Brain pericyte (primary cell): ENCODE results near the gene NSUN2.

Experiments used
- DNase-seq: peaks from one replicate; pipeline ENCODE4 v3.0.0-alpha.2; 2012; ENCODE audit warnings: low read depth, low spot score

The NSUN2 gene

GRCh38 chr5:6604341-6604740 is 28.5 kb downstream of the NSUN2 start:
- DNase-seq = no peak

DNA sequence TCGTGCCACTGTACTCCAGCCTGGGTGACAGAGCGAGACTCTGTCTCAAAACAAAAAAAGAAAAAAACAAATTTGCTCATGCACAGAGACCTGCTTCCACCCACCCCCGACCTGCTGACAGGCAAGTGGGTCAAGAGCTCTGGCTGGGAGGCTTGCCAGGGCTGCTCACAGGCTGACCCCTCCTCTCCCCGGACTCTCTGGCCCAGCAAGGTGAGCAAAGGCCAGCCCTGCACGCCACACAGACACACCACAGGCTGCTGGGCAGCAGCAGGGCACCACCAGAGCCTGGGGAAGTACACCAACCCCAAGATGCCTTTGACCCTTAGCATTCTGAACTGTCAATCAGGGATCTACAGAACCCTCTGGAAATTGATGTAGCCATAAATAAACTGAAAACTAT is 29.2 kb downstream of the NSUN2 start:
- no peak for DNase-seq

DNA sequence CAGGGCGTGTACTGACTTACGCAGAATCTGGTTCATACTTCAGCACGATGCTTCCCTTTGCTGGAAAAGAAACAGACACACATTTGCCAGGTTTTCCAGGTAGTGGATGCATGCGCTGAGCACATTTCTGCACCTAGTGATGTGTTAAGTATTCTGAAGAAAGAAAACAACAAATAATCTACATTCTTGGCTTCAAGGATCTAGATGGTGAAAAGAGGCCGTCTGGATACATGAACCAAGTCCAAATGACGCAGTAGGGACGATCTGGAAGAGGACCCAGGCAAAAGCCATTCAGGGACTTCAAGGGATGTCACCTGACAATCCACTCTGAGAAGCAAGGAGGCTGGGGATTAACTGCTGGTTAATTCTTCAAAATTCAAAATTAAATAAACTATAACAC is 30.4 kb downstream of the NSUN2 start:
- DNase-seq = no peak

DNA sequence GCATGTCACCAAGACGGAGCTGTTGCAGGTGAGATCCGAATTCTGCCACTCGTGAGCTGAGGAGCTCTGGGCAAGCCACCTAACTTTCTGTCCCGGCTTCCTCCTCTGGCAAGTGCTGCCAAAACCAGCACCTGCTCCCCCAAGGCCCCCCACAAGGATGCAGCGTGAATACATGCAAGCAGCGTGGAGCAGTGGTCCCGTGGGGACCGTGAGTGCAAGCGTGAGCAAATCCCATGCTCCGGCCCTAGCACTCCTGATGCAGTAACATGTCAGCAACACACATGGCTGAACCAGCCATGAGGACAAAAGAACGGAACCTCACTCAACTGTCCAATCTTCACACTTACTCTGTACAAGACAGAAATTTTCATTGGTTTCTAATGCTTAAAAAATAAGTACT is 31.0 kb downstream of the NSUN2 start:
- no peak for DNase-seq

- DNase-seq = no peak
Observed at GRCh38 chr5:6601271-6601670, 31.6 kb downstream of the NSUN2 start.

- no peak for DNase-seq
Observed at GRCh38 chr5:6599739-6600138, 33.1 kb downstream of the NSUN2 start.

DNA sequence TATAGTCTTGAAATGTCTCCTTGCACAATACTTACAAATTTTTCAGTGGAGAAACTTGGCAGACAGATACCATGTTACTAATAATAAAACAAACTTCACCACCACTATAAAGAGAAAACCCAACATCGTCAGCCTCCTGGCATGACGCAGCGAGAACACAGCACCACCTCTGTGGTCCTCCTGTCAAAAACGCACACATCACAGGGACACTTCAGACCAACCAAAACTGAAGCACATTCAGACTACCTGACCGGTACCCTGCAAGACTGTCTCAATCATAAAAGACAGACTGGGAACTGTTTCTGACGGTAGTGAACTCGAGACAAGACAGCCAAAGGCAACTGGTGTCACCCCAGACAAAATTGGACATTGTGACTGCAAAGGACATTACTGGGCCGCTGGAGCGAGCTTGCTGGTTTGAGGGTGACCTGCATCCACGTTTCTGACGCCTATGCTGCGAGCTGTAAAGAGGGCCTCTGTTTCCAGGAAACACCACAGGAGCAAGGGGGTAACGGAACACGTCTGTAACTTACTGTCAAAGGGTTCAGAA is 34.4 kb downstream of the NSUN2 start:
- no peak for DNase-seq

DNA sequence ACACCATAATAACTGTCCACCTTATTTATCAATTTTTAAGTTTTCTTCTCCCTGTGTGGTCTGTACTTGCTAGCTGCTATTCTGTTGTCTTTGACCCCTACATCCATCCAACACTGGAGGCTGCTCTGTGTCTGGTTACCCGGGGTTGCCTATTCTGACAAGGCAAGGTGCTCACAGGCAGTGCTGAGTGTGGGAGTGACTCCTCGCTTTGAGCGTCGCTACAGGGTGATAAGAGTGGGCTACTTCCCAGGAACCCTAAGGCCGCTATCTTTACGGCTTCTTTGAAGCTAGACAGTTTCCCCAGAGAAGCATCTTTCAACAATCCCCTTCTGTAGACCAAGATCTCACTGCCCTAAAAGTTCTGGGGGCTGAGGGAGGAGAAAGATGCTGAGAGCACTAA is 35.3 kb downstream of the NSUN2 start:
- DNase-seq = no peak

GRCh38 chr5:6596388-6596787 is 36.5 kb downstream of the NSUN2 start:
- no peak for DNase-seq

GRCh38 chr5:6595405-6595804 is 37.4 kb downstream of the NSUN2 start:
- DNase-seq = no peak

DNA sequence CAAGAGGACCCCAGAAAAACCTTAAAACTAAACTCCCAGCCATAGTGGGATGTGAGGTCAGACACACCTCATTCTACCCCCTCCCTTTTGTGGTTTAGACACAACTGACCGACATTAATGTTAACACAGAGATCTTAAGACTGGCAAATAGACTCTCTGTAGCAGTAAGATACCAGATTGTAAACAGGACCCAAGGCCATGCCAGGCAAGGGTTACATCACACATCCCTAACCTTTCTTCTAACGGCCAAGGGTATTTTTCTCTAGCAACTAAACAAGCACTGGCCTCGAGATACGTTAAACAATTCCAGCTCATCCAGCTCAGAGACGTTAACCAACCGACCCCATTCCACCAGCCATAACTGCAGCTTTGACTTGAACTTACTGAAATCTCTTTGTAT is 38.8 kb downstream of the NSUN2 start:
- DNase-seq = no peak

- no peak for DNase-seq
Observed at GRCh38 chr5:6593148-6594016, 39.5 kb downstream of the NSUN2 start.

DNA sequence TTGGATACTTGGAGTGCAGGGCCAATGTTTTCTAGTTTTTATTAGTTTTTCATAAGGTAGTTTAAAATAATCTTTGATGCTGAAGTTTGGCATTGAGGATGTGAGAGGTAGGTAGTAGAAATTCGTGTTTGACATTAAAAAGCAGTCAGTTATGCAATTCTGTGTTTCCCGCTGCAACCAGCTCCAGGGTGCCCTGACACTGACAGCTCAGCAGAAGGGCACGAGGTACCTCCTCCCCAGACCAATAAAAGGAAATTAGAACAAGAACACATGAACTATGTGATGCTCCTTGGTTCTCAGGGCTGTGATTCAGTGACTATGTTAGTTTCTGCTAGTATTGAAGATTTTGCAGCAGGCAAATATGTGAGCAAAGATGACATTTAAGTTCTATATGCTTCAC is 40.2 kb downstream of the NSUN2 start:
- DNase-seq = no peak

GRCh38 chr5:6591671-6592288 is 41.1 kb downstream of the NSUN2 start:
- no peak for DNase-seq

GRCh38 chr5:6590581-6590980 is 42.3 kb downstream of the NSUN2 start:
- no peak for DNase-seq

DNA sequence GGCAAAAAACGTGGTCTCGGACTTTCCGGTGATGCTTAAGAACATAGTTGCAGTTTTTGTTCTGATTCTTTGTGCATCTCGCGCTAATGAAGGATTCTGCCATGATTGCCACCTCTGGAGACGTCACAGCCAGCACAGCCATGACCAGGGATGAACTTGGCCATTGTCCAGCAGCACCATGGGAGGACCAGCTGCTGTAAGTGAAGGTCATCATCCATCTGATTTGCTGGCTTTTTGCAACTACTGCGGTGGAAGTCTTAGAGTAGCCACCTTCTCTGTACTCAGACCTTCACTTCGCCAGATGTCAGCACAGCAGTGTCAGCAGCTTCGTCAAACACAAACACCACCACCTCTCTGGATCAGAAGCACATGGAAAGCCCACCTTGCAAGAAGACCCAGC is 45.7 kb downstream of the NSUN2 start:
- DNase-seq = no peak

DNA sequence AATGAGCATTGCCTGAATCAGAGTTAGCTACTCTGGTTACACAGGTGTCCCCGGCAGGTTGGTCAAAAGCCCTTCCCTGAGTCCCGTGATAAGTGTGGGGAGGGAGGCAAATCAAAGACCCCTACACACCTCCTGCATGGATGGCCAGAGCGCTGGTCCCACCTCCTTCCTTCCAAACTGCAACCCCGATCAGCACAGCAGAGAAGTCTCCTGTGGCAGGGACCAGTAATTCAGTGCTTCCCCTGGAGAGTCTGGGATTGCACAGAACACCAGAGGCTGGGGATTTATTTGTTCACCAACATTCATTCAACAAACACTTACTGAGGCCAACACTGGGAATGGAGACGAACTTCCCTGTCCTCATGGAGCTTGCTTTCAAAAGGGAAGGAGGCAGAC is 46.2 kb downstream of the NSUN2 start:
- DNase-seq = no peak

DNA sequence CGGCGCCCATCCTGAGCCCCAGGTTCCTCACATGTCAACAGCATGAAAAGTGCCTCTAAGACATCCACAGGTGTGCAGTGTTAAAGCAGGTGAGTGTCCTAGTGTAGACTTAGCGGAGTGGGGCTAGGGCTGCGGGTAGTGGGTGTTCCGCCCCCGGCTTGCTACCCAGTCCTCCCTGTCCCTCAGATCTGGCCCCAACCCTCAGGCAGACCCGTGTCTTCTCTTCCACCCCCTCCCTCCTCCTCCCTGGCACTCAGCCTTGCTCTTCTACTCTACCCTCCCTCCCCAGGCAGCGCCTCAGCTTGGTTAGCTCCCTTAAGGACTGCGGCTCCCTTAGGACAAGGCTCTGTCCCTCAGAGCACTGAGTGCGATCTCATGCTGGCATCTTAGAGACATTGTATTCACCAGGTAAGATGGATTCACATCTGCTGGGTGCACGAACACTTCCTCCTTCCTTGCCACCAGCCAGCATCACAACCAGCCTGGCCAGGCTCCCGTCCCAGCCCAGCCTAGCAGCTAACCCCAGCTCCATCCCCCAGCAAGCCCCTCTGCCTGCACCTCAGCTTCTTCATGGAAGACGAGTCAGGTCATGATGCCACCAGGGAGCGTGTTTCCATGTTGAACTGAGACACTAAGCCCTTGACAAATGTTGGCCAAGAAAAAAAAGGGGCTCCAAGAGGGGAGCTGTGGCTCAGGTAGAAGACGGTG is 46.8 kb downstream of the NSUN2 start:
- no peak for DNase-seq

DNA sequence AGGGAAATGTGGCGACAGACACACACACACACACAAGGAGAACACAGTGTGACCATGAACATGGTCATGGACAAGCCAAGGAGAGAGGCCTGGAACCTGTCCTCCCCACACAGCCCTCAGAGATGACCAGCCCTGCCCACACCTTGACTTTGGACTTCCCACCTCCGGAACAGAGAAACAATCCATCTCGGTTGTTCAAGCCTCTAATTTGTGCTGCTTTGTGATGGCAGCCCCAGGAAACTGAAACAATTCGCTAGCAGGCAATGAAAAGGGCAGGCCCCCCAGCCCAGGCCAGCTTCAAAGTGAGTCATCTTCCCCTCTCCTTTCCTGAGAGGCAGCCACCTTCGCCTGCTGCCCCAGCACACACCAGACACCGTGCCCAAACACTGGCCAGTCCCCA is 47.7 kb downstream of the NSUN2 start:
- DNase-seq = no peak

DNA sequence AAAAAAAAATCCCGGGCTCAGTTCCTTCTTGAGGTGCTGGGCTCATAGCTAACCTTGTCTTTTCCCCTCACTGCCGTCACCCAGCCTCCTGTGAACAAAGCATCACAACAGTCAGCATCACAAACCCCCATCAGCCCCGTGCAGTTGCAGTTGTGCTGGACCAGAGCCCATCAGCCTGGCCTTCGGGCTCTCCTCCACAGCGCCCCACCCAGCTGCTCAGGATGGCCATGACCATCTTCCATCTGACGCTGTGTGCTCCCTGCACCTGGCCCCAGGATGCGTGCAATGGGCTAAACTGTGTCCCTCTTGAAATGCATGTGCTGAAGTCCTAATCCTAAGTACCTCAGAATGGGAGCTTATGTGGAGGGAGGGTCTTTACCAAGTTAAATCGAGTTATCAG is 48.1 kb downstream of the NSUN2 start:
- DNase-seq = no peak

DNA sequence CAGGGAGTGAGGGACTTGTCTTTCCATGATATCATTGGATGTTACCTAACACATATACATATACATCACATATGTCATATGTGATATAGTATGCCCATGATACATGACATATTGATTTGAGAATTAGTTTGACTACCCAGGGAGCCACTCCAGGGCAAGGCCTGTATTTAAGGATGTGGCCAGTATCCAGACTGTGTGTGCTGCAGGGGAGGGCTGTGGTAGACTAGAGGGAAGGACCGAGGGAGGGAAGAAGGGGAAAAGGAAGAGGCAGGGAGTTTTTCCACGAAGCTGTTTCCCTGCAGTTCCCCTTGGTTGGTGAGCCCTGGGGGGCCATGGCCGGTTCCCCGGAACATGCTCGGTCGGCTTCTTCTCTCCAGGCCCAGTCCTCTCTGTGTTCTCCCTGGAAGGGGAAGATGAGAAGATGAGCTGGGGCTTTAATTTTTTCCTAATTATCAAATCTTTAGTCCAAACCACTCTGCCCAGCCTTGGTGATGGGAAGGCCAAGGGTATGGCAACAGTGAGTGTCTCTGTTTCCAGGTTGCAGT is 48.7 kb downstream of the NSUN2 start:
- no peak for DNase-seq
